ENCODE measurements around the gene SPRYD7.
"Not testable (repeated sequence)": the region's sequence is repeated elsewhere in the genome, so short reads cannot be mapped to it uniquely, and the experiment has no call there.

The SPRYD7 gene

GRCh38 chr13:49948777-49949270, 12.7 kb upstream of the SPRYD7 start:
- not testable (repeated sequence) for H3K27ac Mint-ChIP-seq; ATAC-seq (ENCODE audit: low read depth); H3K27me3 Mint-ChIP-seq; H3K9me3 Mint-ChIP-seq; H3K36me3 Mint-ChIP-seq; H3K4me3 Mint-ChIP-seq; DNase-seq (ENCODE audit: low spot score in 2 of 2); H3K4me1 Mint-ChIP-seq

- no peaks in the 10 kb centered on the region for H3K27me3 Mint-ChIP-seq
- H3K9me3 Mint-ChIP-seq = no peaks in the 10 kb centered on the region
- no peak overlapping the region for H3K27ac Mint-ChIP-seq
- ATAC-seq (ENCODE audit: low read depth) (no peak), DNase-seq (ENCODE audit: low spot score in 2 of 2) (no peak)
- H3K36me3 Mint-ChIP-seq = no peaks in the 10 kb centered on the region
- peaks cover 9% of the 10 kb centered on the region for H3K4me1 Mint-ChIP-seq
- H3K4me3 Mint-ChIP-seq = no peak overlapping the region
These were observed 3.2 kb upstream of the SPRYD7 start for GRCh38 chr13:49939321-49939720.

- H3K27ac Mint-ChIP-seq = peak overlapping the region; percentile 88
- no peaks in the 10 kb centered on the region for H3K36me3 Mint-ChIP-seq
- H3K27me3 Mint-ChIP-seq = no peaks in the 10 kb centered on the region
- no peak for DNase-seq (ENCODE audit: low spot score in 2 of 2)
- H3K4me1 Mint-ChIP-seq = peaks cover 9% of the 10 kb centered on the region
- H3K4me3 Mint-ChIP-seq = no peak overlapping the region
- no peak for ATAC-seq (ENCODE audit: low read depth)
- no peaks in the 10 kb centered on the region for H3K9me3 Mint-ChIP-seq
These were observed 2.8 kb upstream of the SPRYD7 start for GRCh38 chr13:49938921-49939320.

GRCh38 chr13:49938314-49938713, 2.2 kb upstream of the SPRYD7 start:
- no peaks in the 10 kb centered on the region for H3K27me3 Mint-ChIP-seq
- H3K4me3 Mint-ChIP-seq = no peak overlapping the region
- DNase-seq (ENCODE audit: low spot score in 2 of 2) (peak; percentile 16 to 41), ATAC-seq (ENCODE audit: low read depth) (peak; percentile 7)
- H3K36me3 Mint-ChIP-seq = no peaks in the 10 kb centered on the region
- peak overlapping the region; percentile 88 for H3K27ac Mint-ChIP-seq
- peaks cover 9% of the 10 kb centered on the region for H3K4me1 Mint-ChIP-seq
- no peaks in the 10 kb centered on the region for H3K9me3 Mint-ChIP-seq

GRCh38 chr13:49936968-49937273, 781 bp upstream of the SPRYD7 start:
- Mint-ChIP-seq H3K4me1 (peaks cover 12% of the 10 kb centered on the region), H3K9me3 (no peaks in the 10 kb centered on the region), H3K27me3 (no peaks in the 10 kb centered on the region), H3K36me3 (no peaks in the 10 kb centered on the region), H3K27ac (peak overlapping the region; percentile 88), H3K4me3 (peak overlapping the region; percentile 91)
- no peak for ATAC-seq (ENCODE audit: low read depth)
- DNase-seq (ENCODE audit: low spot score in 2 of 2) = no peak

- Mint-ChIP-seq H3K4me1 (peaks cover 12% of the 10 kb centered on the region), H3K9me3 (no peaks in the 10 kb centered on the region), H3K36me3 (no peaks in the 10 kb centered on the region), H3K27me3 (no peaks in the 10 kb centered on the region), H3K4me3 (peak overlapping the region; percentile 91), H3K27ac (peak overlapping the region; percentile 88)
- ATAC-seq (ENCODE audit: low read depth) (peak; percentile 1), DNase-seq (ENCODE audit: low spot score in 2 of 2) (peak in 1 of 2 donors; percentile 24)
These were observed 717 bp downstream of the SPRYD7 start for GRCh38 chr13:49935171-49936074.

- no peak for DNase-seq (ENCODE audit: low spot score in 2 of 2)
- Mint-ChIP-seq H3K4me3 (no peak overlapping the region), H3K27ac (no peak overlapping the region), H3K4me1 (peaks cover 12% of the 10 kb centered on the region), H3K36me3 (peaks cover under 1% of the 10 kb centered on the region), H3K9me3 (no peaks in the 10 kb centered on the region), H3K27me3 (no peaks in the 10 kb centered on the region)
- ATAC-seq (ENCODE audit: low read depth) = no peak
These were observed 2.6 kb downstream of the SPRYD7 start for GRCh38 chr13:49933511-49933910.

GRCh38 chr13:49932868-49933267, 3.3 kb downstream of the SPRYD7 start:
- ATAC-seq (ENCODE audit: low read depth) = no peak
- H3K4me3 Mint-ChIP-seq = no peak overlapping the region
- H3K4me1 Mint-ChIP-seq = peaks cover 12% of the 10 kb centered on the region
- no peak overlapping the region for H3K27ac Mint-ChIP-seq
- H3K9me3 Mint-ChIP-seq = no peaks in the 10 kb centered on the region
- no peak for DNase-seq (ENCODE audit: low spot score in 2 of 2)
- H3K36me3 Mint-ChIP-seq = peaks cover 3% of the 10 kb centered on the region
- no peaks in the 10 kb centered on the region for H3K27me3 Mint-ChIP-seq

- Mint-ChIP-seq H3K4me3 (no peak overlapping the region), H3K36me3 (peaks cover 4% of the 10 kb centered on the region), H3K27me3 (no peaks in the 10 kb centered on the region), H3K4me1 (peaks cover 10% of the 10 kb centered on the region), H3K9me3 (no peaks in the 10 kb centered on the region), H3K27ac (no peak overlapping the region)
- ATAC-seq (ENCODE audit: low read depth) (no peak), DNase-seq (ENCODE audit: low spot score in 2 of 2) (no peak)
These were observed 4.1 kb downstream of the SPRYD7 start for GRCh38 chr13:49932066-49932465.

- Mint-ChIP-seq H3K9me3 (no peaks in the 10 kb centered on the region), H3K27me3 (no peaks in the 10 kb centered on the region), H3K4me1 (no peaks in the 10 kb centered on the region), H3K36me3 (peaks cover 13% of the 10 kb centered on the region), H3K4me3 (no peak overlapping the region), H3K27ac (no peak overlapping the region)
- ATAC-seq (ENCODE audit: low read depth) = no peak
- no peak for DNase-seq (ENCODE audit: low spot score in 2 of 2)
These were observed 8.4 kb downstream of the SPRYD7 start for GRCh38 chr13:49927755-49928154.

GRCh38 chr13:49925881-49926418, 10.2 kb downstream of the SPRYD7 start:
- no peak for DNase-seq (ENCODE audit: low spot score in 2 of 2)
- H3K4me3 Mint-ChIP-seq = no peak overlapping the region
- no peaks in the 10 kb centered on the region for H3K27me3 Mint-ChIP-seq
- H3K36me3 Mint-ChIP-seq = peaks cover 23% of the 10 kb centered on the region
- peaks cover 1% of the 10 kb centered on the region for H3K9me3 Mint-ChIP-seq
- no peaks in the 10 kb centered on the region for H3K4me1 Mint-ChIP-seq
- no peak for ATAC-seq (ENCODE audit: low read depth)
- no peak overlapping the region for H3K27ac Mint-ChIP-seq

GRCh38 chr13:49922301-49922700, 13.8 kb downstream of the SPRYD7 start:
- H3K4me3 Mint-ChIP-seq = no peak overlapping the region
- ATAC-seq (ENCODE audit: low read depth) (no peak), DNase-seq (ENCODE audit: low spot score in 2 of 2) (no peak)
- no peaks in the 10 kb centered on the region for H3K27me3 Mint-ChIP-seq
- H3K9me3 Mint-ChIP-seq = peaks cover 1% of the 10 kb centered on the region
- H3K4me1 Mint-ChIP-seq = no peaks in the 10 kb centered on the region
- no peak overlapping the region for H3K27ac Mint-ChIP-seq
- H3K36me3 Mint-ChIP-seq = peaks cover 22% of the 10 kb centered on the region

GRCh38 chr13:49920969-49921368, 15.2 kb downstream of the SPRYD7 start:
- H3K27ac Mint-ChIP-seq; H3K27me3 Mint-ChIP-seq; DNase-seq (ENCODE audit: low spot score in 2 of 2); H3K4me1 Mint-ChIP-seq; H3K9me3 Mint-ChIP-seq; ATAC-seq (ENCODE audit: low read depth); H3K4me3 Mint-ChIP-seq: not testable (repeated sequence)
- peaks cover 30% of the 10 kb centered on the region for H3K36me3 Mint-ChIP-seq

- not testable (repeated sequence) for H3K4me1 Mint-ChIP-seq; H3K4me3 Mint-ChIP-seq; ATAC-seq (ENCODE audit: low read depth); H3K9me3 Mint-ChIP-seq; H3K27ac Mint-ChIP-seq; DNase-seq (ENCODE audit: low spot score in 2 of 2); H3K27me3 Mint-ChIP-seq
- peaks cover 28% of the 10 kb centered on the region for H3K36me3 Mint-ChIP-seq
These were observed 18.0 kb downstream of the SPRYD7 start for GRCh38 chr13:49918106-49918505.

- Mint-ChIP-seq H3K4me1 (no peaks in the 10 kb centered on the region), H3K4me3 (no peak overlapping the region), H3K27ac (no peak overlapping the region), H3K9me3 (no peaks in the 10 kb centered on the region), H3K36me3 (peaks cover 25% of the 10 kb centered on the region), H3K27me3 (no peaks in the 10 kb centered on the region)
- DNase-seq (ENCODE audit: low spot score in 2 of 2) (no peak), ATAC-seq (ENCODE audit: low read depth) (no peak)
These were observed 21.2 kb downstream of the SPRYD7 start for GRCh38 chr13:49914947-49915346.

Measured in memory B cell (primary cell).